ENCODE results near the gene XRCC1. TPM values are rescaled to one million over a fixed set of nuclear protein-coding genes. Genes with fewer than 3 reads are reported as not detected.
"Not testable (repeated sequence)": the region's sequence is repeated elsewhere in the genome, so short reads cannot be mapped to it uniquely, and the experiment has no call there.

XRCC1 gene
- total RNA-seq, 1 experiment from 2014 or later: 40.7 TPM

DNA sequence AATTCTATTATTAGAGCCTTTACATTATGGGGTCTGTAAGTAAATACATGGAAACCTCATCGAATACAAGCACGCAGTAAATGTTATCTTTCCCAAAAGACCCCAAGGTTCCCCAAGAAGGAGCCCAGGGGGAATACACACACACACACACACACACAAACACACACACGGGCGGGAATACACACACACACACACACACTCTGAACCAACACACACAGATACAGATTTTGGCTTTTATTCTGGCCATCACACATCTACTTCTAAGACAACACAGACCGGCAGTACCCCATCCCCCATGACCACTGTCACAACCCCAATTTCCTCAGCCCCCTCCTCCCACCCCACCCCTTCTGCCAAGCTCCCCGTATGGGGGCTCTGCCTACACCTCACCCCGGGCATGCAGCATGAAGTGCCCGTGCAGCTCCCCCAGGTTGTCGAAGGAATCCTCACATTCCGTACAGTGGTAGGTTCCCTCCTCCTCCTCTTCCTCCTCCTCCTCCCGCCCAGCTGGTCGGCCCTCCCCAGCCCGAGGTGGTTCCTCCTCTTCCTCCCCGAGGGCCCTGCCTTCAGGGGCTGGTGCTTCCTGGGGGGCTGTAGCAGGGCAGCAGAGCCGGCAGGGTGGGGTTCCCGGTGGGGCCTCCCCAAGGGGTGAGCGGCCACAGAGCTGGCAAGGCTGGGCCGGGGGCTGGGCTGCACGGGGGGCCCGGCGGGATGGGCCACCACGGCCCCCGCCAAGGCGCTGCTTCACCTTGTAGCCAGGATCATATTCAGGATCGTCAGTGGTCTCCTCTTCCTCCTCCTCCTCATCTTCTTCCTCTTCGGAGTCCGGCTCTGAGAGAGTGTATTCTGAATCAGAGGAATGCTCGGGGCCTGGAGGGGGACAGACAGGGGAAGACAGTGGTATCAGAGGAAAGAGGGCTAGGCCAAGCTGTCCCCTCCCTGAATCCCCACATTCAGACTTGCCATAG lies 32.2 kb upstream of the XRCC1 start:
- Mint-ChIP-seq H3K27ac (ENCODE audit: unreplicated experiment) (no peak overlapping the region), H3K36me3 (ENCODE audit: insufficient read depth, unreplicated experiment) (peaks cover 45% of the 10 kb centered on the region), H3K27me3 (ENCODE audit: insufficient read depth, unreplicated experiment) (no peaks in the 10 kb centered on the region), H3K9me3 (ENCODE audit: unreplicated experiment) (no peaks in the 10 kb centered on the region), H3K4me3 (ENCODE audit: unreplicated experiment) (no peak overlapping the region), H3K4me1 (ENCODE audit: low read depth, unreplicated experiment) (peaks cover 10% of the 10 kb centered on the region)
- no peaks in the 10 kb centered on the region for H3K27me3 ChIP-seq (replicated peaks; ENCODE audit: control insufficient read depth, insufficient read depth, low read length)
- H3K4me3 ChIP-seq (ENCODE audit: low read depth, low read length): no peak overlapping the region
- TSS peak; percentile 69 for BruUV-seq (replicated peaks)
- ChIA-PET POLR2A (no interaction called here), CTCF (interaction anchor here (0.6 kb wide), 1 partner anchor 1722 kb away, joined by 3 read pairs; no protein-coding TSS in a partner anchor)
- H3K4me1 ChIP-seq: no peaks in the 10 kb centered on the region
- intact Hi-C loops (cut with micrococcal nuclease; ENCODE audit: unreplicated experiment): no loop called here
- TF ChIP-seq, protein P1, sequence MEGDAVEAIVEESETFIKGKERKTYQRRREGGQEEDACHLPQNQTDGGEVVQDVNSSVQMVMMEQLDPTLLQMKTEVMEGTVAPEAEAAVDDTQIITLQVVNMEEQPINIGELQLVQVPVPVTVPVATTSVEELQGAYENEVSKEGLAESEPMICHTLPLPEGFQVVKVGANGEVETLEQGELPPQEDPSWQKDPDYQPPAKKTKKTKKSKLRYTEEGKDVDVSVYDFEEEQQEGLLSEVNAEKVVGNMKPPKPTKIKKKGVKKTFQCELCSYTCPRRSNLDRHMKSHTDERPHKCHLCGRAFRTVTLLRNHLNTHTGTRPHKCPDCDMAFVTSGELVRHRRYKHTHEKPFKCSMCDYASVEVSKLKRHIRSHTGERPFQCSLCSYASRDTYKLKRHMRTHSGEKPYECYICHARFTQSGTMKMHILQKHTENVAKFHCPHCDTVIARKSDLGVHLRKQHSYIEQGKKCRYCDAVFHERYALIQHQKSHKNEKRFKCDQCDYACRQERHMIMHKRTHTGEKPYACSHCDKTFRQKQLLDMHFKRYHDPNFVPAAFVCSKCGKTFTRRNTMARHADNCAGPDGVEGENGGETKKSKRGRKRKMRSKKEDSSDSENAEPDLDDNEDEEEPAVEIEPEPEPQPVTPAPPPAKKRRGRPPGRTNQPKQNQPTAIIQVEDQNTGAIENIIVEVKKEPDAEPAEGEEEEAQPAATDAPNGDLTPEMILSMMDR (IDR thresholded peaks at IDR 0.05; ENCODE audit: insufficient read depth in 1 of 2, low read depth in 1 of 2, low read length in 1 of 2, severe bottlenecking in 1 of 2, unreplicated experiment in 1 of 2): no peak
- no peaks in the 10 kb centered on the region for H3K9me3 ChIP-seq
- DNase-seq: no peak
- H3K36me3 ChIP-seq (ENCODE audit: control insufficient read depth, insufficient read depth, low read length): no peaks in the 10 kb centered on the region

DNA sequence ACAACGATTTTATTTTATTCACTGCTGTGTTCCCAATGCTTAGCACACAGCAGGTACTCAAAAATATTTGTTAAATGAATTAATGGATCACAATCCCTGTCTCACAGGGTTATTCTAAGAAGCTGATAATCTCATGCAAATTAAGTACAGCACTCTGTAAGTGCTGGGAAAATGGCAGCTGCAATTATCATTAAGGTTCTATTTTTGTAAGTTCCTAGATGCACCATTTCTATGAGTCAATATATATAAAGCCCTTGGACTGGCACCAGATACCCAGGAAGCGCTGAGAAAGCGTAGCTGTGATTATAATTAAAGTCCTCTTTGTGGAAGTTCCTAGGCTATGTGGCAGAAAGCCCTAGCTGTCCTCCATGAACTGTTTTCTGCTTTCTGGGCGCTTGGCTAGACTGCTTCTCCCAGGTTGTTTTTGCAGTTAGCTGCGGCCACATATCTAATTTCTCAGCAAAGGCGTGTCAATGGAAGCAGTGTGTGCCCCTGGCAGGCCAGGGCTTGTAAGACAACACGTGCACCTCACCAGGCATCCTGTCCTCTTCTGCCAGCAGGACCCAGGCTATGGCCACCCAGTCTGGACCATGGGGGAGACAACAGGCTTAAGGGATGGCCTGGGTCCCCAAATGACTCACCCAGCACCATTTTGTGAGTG lies 31.4 kb upstream of the XRCC1 start:
- no TSS peak for BruUV-seq (replicated peaks)
- Histone ChIP-seq H3K4me3 (ENCODE audit: low read depth, low read length) (no peak overlapping the region), H3K9me3 (no peaks in the 10 kb centered on the region), H3K36me3 (ENCODE audit: control insufficient read depth, insufficient read depth, low read length) (no peaks in the 10 kb centered on the region), H3K27me3 (replicated peaks; ENCODE audit: control insufficient read depth, insufficient read depth, low read length) (no peaks in the 10 kb centered on the region), H3K4me1 (no peaks in the 10 kb centered on the region)
- H3K36me3 Mint-ChIP-seq (ENCODE audit: insufficient read depth, unreplicated experiment): peaks cover 37% of the 10 kb centered on the region
- no peak overlapping the region for H3K27ac Mint-ChIP-seq (ENCODE audit: unreplicated experiment)
- CTCF ChIA-PET: no interaction called here
- no peak overlapping the region for H3K4me3 Mint-ChIP-seq (ENCODE audit: unreplicated experiment)
- DNase-seq: no peak
- TF ChIP-seq, protein P1 (IDR thresholded peaks at IDR 0.05; ENCODE audit: insufficient read depth in 1 of 2, low read depth in 1 of 2, low read length in 1 of 2, severe bottlenecking in 1 of 2, unreplicated experiment in 1 of 2): no peak
- intact Hi-C loops (cut with micrococcal nuclease; ENCODE audit: unreplicated experiment): no loop called here
- H3K4me1 Mint-ChIP-seq (ENCODE audit: low read depth, unreplicated experiment): peaks cover 10% of the 10 kb centered on the region
- no peaks in the 10 kb centered on the region for H3K27me3 Mint-ChIP-seq (ENCODE audit: insufficient read depth, unreplicated experiment)
- H3K9me3 Mint-ChIP-seq (ENCODE audit: unreplicated experiment): no peaks in the 10 kb centered on the region
- POLR2A ChIA-PET: no interaction called here

- no peak overlapping the region for H3K4me3 Mint-ChIP-seq (ENCODE audit: unreplicated experiment)
- H3K4me1 ChIP-seq: no peaks in the 10 kb centered on the region
- H3K27me3 ChIP-seq (replicated peaks; ENCODE audit: control insufficient read depth, insufficient read depth, low read length): no peaks in the 10 kb centered on the region
- TF ChIP-seq, protein P1 (IDR thresholded peaks at IDR 0.05; ENCODE audit: insufficient read depth in 1 of 2, low read depth in 1 of 2, low read length in 1 of 2, severe bottlenecking in 1 of 2, unreplicated experiment in 1 of 2): no peak
- H3K9me3 Mint-ChIP-seq (ENCODE audit: unreplicated experiment): no peaks in the 10 kb centered on the region
- DNase-seq: no peak
- H3K36me3 Mint-ChIP-seq (ENCODE audit: insufficient read depth, unreplicated experiment): peaks cover 32% of the 10 kb centered on the region
- H3K4me1 Mint-ChIP-seq (ENCODE audit: low read depth, unreplicated experiment): peaks cover 10% of the 10 kb centered on the region
- BruUV-seq (replicated peaks): no TSS peak
- CTCF ChIA-PET: no interaction called here
- intact Hi-C loops (cut with micrococcal nuclease; ENCODE audit: unreplicated experiment): no loop called here
- no peaks in the 10 kb centered on the region for H3K9me3 ChIP-seq
- no peak overlapping the region for H3K4me3 ChIP-seq (ENCODE audit: low read depth, low read length)
- H3K36me3 ChIP-seq (ENCODE audit: control insufficient read depth, insufficient read depth, low read length): no peaks in the 10 kb centered on the region
- H3K27ac Mint-ChIP-seq (ENCODE audit: unreplicated experiment): no peak overlapping the region
- no peaks in the 10 kb centered on the region for H3K27me3 Mint-ChIP-seq (ENCODE audit: insufficient read depth, unreplicated experiment)
- POLR2A ChIA-PET: no interaction called here
These were observed 30.7 kb upstream of the XRCC1 start for GRCh38 chr19:43605875-43606568.

GRCh38 chr19:43600326-43600725 lies 25.0 kb upstream of the XRCC1 start:
- H3K9me3 Mint-ChIP-seq (ENCODE audit: unreplicated experiment); H3K9me3 ChIP-seq; H3K27me3 ChIP-seq (replicated peaks; ENCODE audit: control insufficient read depth, insufficient read depth, low read length); H3K4me1 ChIP-seq; H3K36me3 ChIP-seq (ENCODE audit: control insufficient read depth, insufficient read depth, low read length); H3K27me3 Mint-ChIP-seq (ENCODE audit: insufficient read depth, unreplicated experiment); POLR2A ChIA-PET; H3K4me3 Mint-ChIP-seq (ENCODE audit: unreplicated experiment); DNase-seq; H3K4me1 Mint-ChIP-seq (ENCODE audit: low read depth, unreplicated experiment); BruUV-seq (replicated peaks); intact Hi-C loops (cut with micrococcal nuclease; ENCODE audit: unreplicated experiment); H3K4me3 ChIP-seq (ENCODE audit: low read depth, low read length); CTCF ChIA-PET; H3K27ac Mint-ChIP-seq (ENCODE audit: unreplicated experiment): not testable (repeated sequence)
- H3K36me3 Mint-ChIP-seq (ENCODE audit: insufficient read depth, unreplicated experiment): peaks cover 32% of the 10 kb centered on the region
